Heart left ventricle (tissue), 13 donors: ENCODE results near the gene HMGCL.

Experiments used
- POLR2A ChIP-seq, 2 donors: fragments of 450-650 bp; IDR thresholded peaks; one replicate each; pipeline ENCODE4 v1.6.1; 2017; ENCODE audit warnings: antibody characterized with exemption in 2 of 2, mild to moderate bottlenecking in 2 of 2, moderate library complexity in 2 of 2
- TF ChIP-seq, protein P1 (sequence below), 12 donors: fragments of 200-600 bp; sonication (generic) in 4 of 12; IDR thresholded peaks; one replicate each; pipeline versions ENCODE4 v1.5.0 to v1.8.0; 2018 to 2022; ENCODE audit warnings: antibody characterized with exemption in 12 of 12, mild to moderate bottlenecking in 5 of 12
- donor health status: ischemic (EF 13 %, LVEDD 7.1; RV severe dilation, severe dysfunction).
- donor health status: DM: no; HTN: yes; CAD: no.
- donor health status: DM: no; HTN: no; CAD: no.
- donor health status: ischemic (EF 25% LVEDD 6.9; RV normal size, moderate dysfunction).
- donor health status: ischemic (EF 25% LVEDD 5.7; RV mildly dilated, moderate dysfunction).
- donor health status: ischemic (EF 35%, LVEDD 5.7; RV mildly dilated, moderate dysfunction).
- donor health status: nonischemic (EF 11% LVEDD 7.7; RV severe dilation, severe dysfunction).
- donor health status: DM: yes; HTN: yes; CAD: no.
- donor health status: PGD.
- donor health status: ischemic (EF 29% LVEDD 5.4; RV normal size, mild dysfunction).
- donor health status: nonischemic (EF 23%, LVEDD 6.1; RV moderate dilation, normal function).

DNA sequence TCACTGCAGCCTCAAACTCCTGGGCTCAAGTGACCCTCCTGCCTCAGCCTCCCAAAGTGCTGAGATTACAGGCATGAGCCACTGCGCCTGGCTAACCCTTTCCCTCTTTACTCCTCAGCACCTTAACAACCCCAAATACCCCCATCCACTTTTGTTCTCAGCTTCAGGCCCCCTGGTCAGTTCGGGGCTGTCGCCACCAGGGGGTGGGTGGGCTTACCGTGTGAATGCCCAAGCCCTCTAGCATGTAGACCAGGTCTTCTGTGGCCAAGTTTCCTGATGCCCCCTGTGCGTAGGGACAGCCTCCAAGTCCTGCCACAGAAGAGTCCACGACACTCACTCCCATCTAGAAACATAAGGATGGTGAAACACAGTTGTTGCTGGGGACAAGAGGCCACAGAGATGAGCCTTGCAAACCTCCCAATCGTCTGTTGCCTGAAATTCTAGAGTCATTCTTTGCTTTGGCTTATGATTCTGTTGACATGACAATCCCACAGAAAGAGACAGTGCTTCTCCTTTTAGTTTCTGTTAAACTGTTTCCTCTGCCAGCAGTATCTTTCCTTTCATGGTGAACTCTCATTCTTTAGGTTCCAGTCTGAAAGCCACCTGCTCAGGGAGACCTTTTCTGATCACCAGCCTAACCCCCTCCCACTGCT, 20.9 kb downstream of the HMGCL start:
- TF ChIP-seq, protein P1, sequence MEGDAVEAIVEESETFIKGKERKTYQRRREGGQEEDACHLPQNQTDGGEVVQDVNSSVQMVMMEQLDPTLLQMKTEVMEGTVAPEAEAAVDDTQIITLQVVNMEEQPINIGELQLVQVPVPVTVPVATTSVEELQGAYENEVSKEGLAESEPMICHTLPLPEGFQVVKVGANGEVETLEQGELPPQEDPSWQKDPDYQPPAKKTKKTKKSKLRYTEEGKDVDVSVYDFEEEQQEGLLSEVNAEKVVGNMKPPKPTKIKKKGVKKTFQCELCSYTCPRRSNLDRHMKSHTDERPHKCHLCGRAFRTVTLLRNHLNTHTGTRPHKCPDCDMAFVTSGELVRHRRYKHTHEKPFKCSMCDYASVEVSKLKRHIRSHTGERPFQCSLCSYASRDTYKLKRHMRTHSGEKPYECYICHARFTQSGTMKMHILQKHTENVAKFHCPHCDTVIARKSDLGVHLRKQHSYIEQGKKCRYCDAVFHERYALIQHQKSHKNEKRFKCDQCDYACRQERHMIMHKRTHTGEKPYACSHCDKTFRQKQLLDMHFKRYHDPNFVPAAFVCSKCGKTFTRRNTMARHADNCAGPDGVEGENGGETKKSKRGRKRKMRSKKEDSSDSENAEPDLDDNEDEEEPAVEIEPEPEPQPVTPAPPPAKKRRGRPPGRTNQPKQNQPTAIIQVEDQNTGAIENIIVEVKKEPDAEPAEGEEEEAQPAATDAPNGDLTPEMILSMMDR (IDR thresholded peaks at IDR 0.05), result no peak
- no peak for TF ChIP-seq POLR2A (IDR thresholded peaks at IDR 0.05)
